B cell (primary cell): ENCODE measurements around the gene FKBP8. TPM values are rescaled to one million over a fixed set of nuclear protein-coding genes. Genes with fewer than 3 reads are reported as not detected.

Experiments used
- ATAC-seq: fragments of 200-7000 bp; cut with Tn5 transposase; one replicate; pipeline ENCODE4 v1.10.0; 2021; ENCODE audit warnings: low read depth, mild to moderate bottlenecking, moderate number of reproducible peaks, moderate library complexity
- CTCF ChIA-PET: fragments of 350-600 bp; sonication (Branson Sonifier 250); formaldehyde crosslinking; loops from one replicate; lab custom pipeline; 2021; ENCODE audit warnings: antibody characterized with exemption, inconsistent platforms; lab: Charles Lee
- POLR2A ChIA-PET: fragments of 350-600 bp; sonication (Branson Sonifier 250); formaldehyde crosslinking; loops from one replicate; lab custom pipeline; 2021; ENCODE audit warnings: antibody characterized with exemption; lab: Charles Lee
- DNase-seq: peaks from one replicate; pipeline ENCODE4 v3.0.0; 2013
- H2AFZ ChIP-seq: 2 replicates; pipeline ENCODE4 v1.6.1; 2012; ENCODE audit warnings: mild to moderate bottlenecking, low read depth, low read length; ENCODE audit not compliant: insufficient read depth, poor library complexity, severe bottlenecking
- H3K27ac ChIP-seq, 2 donors: 1 replicate in 1 of 2; 2 replicates in 1 of 2; pipeline ENCODE4 v1.5.1; 2012 to 2013; ENCODE audit warnings: low read length in 2 of 2, mild to moderate bottlenecking in 2 of 2, moderate library complexity in 1 of 2
- H3K27me3 ChIP-seq, 4 experiments: fragments of 200-600 bp in 1 of 4; sonication (generic) in 1 of 4; replicated peaks in 1 of 4; 1 replicate in 2 of 4; 2 replicates in 2 of 4; pipeline versions ENCODE4 v1.6.1 to v1.7.0; 2013 to 2016; ENCODE audit warnings: low read length in 3 of 4, mild to moderate bottlenecking in 2 of 4, mixed read lengths in 1 of 4, moderate library complexity in 1 of 4; ENCODE audit not compliant: insufficient read depth in 4 of 4, control insufficient read depth in 3 of 4; ENCODE audit errors: control extremely low read depth in 1 of 4
- H3K36me3 ChIP-seq, 2 experiments: replicated peaks in 1 of 2; 1 replicate in 1 of 2; 2 replicates in 1 of 2; pipeline versions ENCODE4 v1.6.1 to v1.7.1; 2013; ENCODE audit warnings: low read length in 1 of 2; ENCODE audit not compliant: insufficient read depth in 2 of 2, control insufficient read depth in 1 of 2; ENCODE audit errors: control extremely low read depth in 1 of 2, extremely low read depth in 1 of 2
- H3K4me1 ChIP-seq, 2 donors: fragments of 200-600 bp in 1 of 2; sonication (generic) in 1 of 2; 1 replicate in 1 of 2; 2 replicates in 1 of 2; pipeline versions ENCODE4 v1.5.1 to v1.6.1; 2013 to 2017; ENCODE audit warnings: low read length in 2 of 2; ENCODE audit not compliant: control insufficient read depth in 2 of 2, insufficient read depth in 2 of 2
- H3K4me2 ChIP-seq: replicated peaks from 2 replicates; pipeline ENCODE3; 2012; ENCODE audit warnings: mild to moderate bottlenecking, low read depth, low read length; ENCODE audit not compliant: poor library complexity, severe bottlenecking
- H3K4me3 ChIP-seq, 5 experiments: fragments of 200-600 bp in 1 of 5; sonication (generic) in 1 of 5; 1 replicate in 3 of 5; 2 replicates in 2 of 5; pipeline versions ENCODE4 v1.5.1 to v1.7.0; 2011 to 2016; ENCODE audit warnings: low read length in 4 of 5, mild to moderate bottlenecking in 4 of 5, low read depth in 2 of 5, control low read depth in 1 of 5, moderate library complexity in 1 of 5; ENCODE audit not compliant: insufficient read depth in 1 of 5; ENCODE audit errors: control extremely low read depth in 1 of 5, extremely low read depth in 1 of 5
- H3K79me2 ChIP-seq: fragments of 200-600 bp; sonication (generic); one replicate; pipeline ENCODE4 v1.6.0; 2016; ENCODE audit warnings: low read length; ENCODE audit not compliant: control insufficient read depth, insufficient read depth
- H3K9ac ChIP-seq: fragments of 200-600 bp; sonication (generic); 2 replicates; pipeline ENCODE4 v1.6.1; 2017; ENCODE audit warnings: mild to moderate bottlenecking, low read length, moderate library complexity
- H3K9me3 ChIP-seq, 3 donors: one replicate each; pipeline versions ENCODE4 v1.6.1 to v1.7.1; 2013; ENCODE audit warnings: low read length in 2 of 3; ENCODE audit not compliant: control insufficient read depth in 2 of 3, insufficient read depth in 1 of 3; ENCODE audit errors: control extremely low read depth in 1 of 3
- H4K20me1 ChIP-seq: 2 replicates; pipeline ENCODE4 v1.6.0; 2012; ENCODE audit warnings: mild to moderate bottlenecking, low read length; ENCODE audit not compliant: insufficient read depth, control insufficient read depth, poor library complexity, severe bottlenecking
- H3K27ac Mint-ChIP-seq: one replicate; pipeline ENCODE4 v1.8.0; 2021; ENCODE audit warnings: mixed read lengths
- H3K27me3 Mint-ChIP-seq: one replicate; pipeline ENCODE4 v1.8.0; 2021; ENCODE audit warnings: mixed read lengths
- H3K4me1 Mint-ChIP-seq: one replicate; pipeline ENCODE4 v1.8.0; 2021; ENCODE audit warnings: mixed read lengths
- H3K4me3 Mint-ChIP-seq: one replicate; pipeline ENCODE4 v1.8.0; 2021; ENCODE audit warnings: mixed read lengths
- H3K9me3 Mint-ChIP-seq: one replicate; pipeline ENCODE4 v1.8.0; 2022; ENCODE audit warnings: mixed read lengths; ENCODE audit not compliant: insufficient read depth
- CTCF ChIP-seq: fragments of 200-600 bp; IDR thresholded peaks from one replicate; pipeline ENCODE4 v1.8.0; 2022; ENCODE audit warnings: antibody characterized with exemption, mild to moderate bottlenecking
- EZH2 ChIP-seq: IDR thresholded peaks from 2 replicates; pipeline ENCODE4 v1.6.1; 2012; ENCODE audit warnings: borderline replicate concordance, low read depth, mild to moderate bottlenecking, moderate library complexity, low read length; ENCODE audit not compliant: insufficient read depth, poor library complexity, severe bottlenecking
- WGBS: methylation state at CpG from one replicate; pipeline ENCODE4 v1.1.5; 2013; ENCODE audit warnings: missing lambda C conversion rate; ENCODE audit not compliant: insufficient coverage; 5-methylcytosine and 5-hydroxymethylcytosine counted together
- intact Hi-C: fragments of 100-400 bp; cut with micrococcal nuclease; formaldehyde crosslinking; loops from one replicate; pipeline ENCODE4 v1.10.0; 2022
- polyA plus RNA-seq: library from polyadenylated mRNA; depleted of rRNA; stranded (reverse); fragments of >200 nt; gene quantifications from 2 replicates; pipeline ENCODE4 v1.2.3, GENCODE V29; 2012
- total RNA-seq, 2 donors: library from RNA; stranded (reverse); fragments of 120-200 nt in 1 of 2; gene quantifications; 1 replicate in 1 of 2; 2 replicates in 1 of 2; pipeline versions ENCODE4 v1.2.3 to v1.2.4, GENCODE V29; 2013 to 2022

The FKBP8 gene
- total and polyA plus RNA-seq, 2 donors (not counting 1 experiment from before 2014, with no cell fraction given), result 148 to 163 TPM

GRCh38 chr19:18558202-18558555 is 14.8 kb upstream of the FKBP8 start:
- no peak for ATAC-seq
- H4K20me1 ChIP-seq, result no peaks in the 10 kb centered on the region
- Mint-ChIP-seq H3K4me3 (peak overlapping the region; percentile 90), H3K27ac (peak overlapping the region; percentile 90), H3K9me3 (no peaks in the 10 kb centered on the region), H3K27me3 (no peaks in the 10 kb centered on the region), H3K4me1 (peaks cover 21% of the 10 kb centered on the region)
- WGBS, result 17% methylated on average over 11 of the region's 11 CpGs
- H3K9me3 ChIP-seq, result no peaks in the 10 kb centered on the region
- H3K27ac ChIP-seq, result peak overlapping the region; percentile 82 to 97
- intact Hi-C loops, result no loop called here
- H3K27me3 ChIP-seq, result no peaks in the 10 kb centered on the region
- no peak for TF ChIP-seq EZH2
- TF ChIP-seq CTCF, result no peak
- H2AFZ ChIP-seq, result peak overlapping the region; percentile 78
- CTCF ChIA-PET, result interaction anchor here (0.6 to 2.0 kb wide), 7 partner anchors 13 to 289 kb away, joined by 3 to 13 read pairs (median 5); partner anchors contain the start of genes ELL, REX1BD and UBA52
- H3K4me1 ChIP-seq, result peaks cover 15 to 25% of the 10 kb centered on the region in 2 donors
- H3K36me3 ChIP-seq, result peaks cover 0 to 11% of the 10 kb centered on the region in 2 experiments
- peak overlapping the region; percentile 99 for H3K9ac ChIP-seq
- POLR2A ChIA-PET, result interaction anchor here (0.6 to 4.0 kb wide), 9 partner anchors 13 to 361 kb away, joined by 3 to 44 read pairs (median 11); partner anchors contain the start of genes COPE, DDX49, ELL and FKBP8
- H3K4me3 ChIP-seq, result peak overlapping the region; percentile 73 to 98 (median 93)
- H3K4me2 ChIP-seq, result peak overlapping the region; percentile 99
- peaks cover 21% of the 10 kb centered on the region for H3K79me2 ChIP-seq
- DNase-seq, result no peak
